GM12892 (cell line): ENCODE data around the gene FOXL3.

ENCODE experiments used
- POLR2A ChIP-seq: IDR thresholded peaks from 2 replicates; pipeline ENCODE4 v1.6.1; 2011; ENCODE audit warnings: low read depth, low read length, control low read depth
- POLR2AphosphoS5 ChIP-seq: IDR thresholded peaks from 2 replicates; pipeline ENCODE4 v1.6.1; 2011; ENCODE audit warnings: low read depth, low read length, control low read depth
- TAF1 ChIP-seq: IDR thresholded peaks from 2 replicates; pipeline ENCODE4 v1.6.1; 2011; ENCODE audit warnings: low read depth, mild to moderate bottlenecking, control low read depth, low read length, borderline replicate concordance

- TF ChIP-seq POLR2A (no peak), POLR2AphosphoS5 (no peak), TAF1 (no peak)
These were observed 40.0 kb upstream of the FOXL3 start for GRCh38 chr7:249989-250388.
